GM12875 (cell line): ENCODE data around the gene PRR29.

Source experiments
- H3K4me3 ChIP-seq: one replicate; pipeline ENCODE4 v1.5.1; 2011; ENCODE audit warnings: low read depth, low read length, control low read depth
- TF ChIP-seq, protein P1 (sequence below): IDR thresholded peaks from 2 replicates; pipeline ENCODE4 v1.5.1; 2011; ENCODE audit warnings: low read depth, mild to moderate bottlenecking, control low read depth, inconsistent platforms, low read length, moderate library complexity, borderline replicate concordance; ENCODE audit not compliant: insufficient read depth

The PRR29 gene

DNA sequence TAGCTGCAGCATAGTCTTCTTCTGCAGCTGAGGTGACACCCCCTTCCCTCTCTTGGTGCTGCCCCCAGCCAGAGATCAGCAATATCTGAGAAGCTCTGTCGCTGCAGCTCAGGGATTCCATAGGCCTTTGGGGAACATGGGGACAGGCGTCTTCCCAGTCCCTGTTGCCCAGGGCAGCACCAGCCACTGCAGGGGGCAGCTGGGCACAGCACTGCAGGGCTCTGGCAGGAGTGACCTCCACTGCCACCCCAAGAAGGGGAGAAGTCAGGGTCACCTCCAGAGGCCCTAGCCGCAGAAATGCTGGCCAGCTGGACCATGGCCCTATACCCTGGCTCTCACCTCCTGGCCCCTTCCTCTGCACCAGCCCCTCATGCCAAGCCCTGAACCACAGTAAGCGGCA lies 42.4 kb upstream of the PRR29 start:
- TF ChIP-seq, protein P1, sequence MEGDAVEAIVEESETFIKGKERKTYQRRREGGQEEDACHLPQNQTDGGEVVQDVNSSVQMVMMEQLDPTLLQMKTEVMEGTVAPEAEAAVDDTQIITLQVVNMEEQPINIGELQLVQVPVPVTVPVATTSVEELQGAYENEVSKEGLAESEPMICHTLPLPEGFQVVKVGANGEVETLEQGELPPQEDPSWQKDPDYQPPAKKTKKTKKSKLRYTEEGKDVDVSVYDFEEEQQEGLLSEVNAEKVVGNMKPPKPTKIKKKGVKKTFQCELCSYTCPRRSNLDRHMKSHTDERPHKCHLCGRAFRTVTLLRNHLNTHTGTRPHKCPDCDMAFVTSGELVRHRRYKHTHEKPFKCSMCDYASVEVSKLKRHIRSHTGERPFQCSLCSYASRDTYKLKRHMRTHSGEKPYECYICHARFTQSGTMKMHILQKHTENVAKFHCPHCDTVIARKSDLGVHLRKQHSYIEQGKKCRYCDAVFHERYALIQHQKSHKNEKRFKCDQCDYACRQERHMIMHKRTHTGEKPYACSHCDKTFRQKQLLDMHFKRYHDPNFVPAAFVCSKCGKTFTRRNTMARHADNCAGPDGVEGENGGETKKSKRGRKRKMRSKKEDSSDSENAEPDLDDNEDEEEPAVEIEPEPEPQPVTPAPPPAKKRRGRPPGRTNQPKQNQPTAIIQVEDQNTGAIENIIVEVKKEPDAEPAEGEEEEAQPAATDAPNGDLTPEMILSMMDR = no peak
- no peak overlapping the region for H3K4me3 ChIP-seq

DNA sequence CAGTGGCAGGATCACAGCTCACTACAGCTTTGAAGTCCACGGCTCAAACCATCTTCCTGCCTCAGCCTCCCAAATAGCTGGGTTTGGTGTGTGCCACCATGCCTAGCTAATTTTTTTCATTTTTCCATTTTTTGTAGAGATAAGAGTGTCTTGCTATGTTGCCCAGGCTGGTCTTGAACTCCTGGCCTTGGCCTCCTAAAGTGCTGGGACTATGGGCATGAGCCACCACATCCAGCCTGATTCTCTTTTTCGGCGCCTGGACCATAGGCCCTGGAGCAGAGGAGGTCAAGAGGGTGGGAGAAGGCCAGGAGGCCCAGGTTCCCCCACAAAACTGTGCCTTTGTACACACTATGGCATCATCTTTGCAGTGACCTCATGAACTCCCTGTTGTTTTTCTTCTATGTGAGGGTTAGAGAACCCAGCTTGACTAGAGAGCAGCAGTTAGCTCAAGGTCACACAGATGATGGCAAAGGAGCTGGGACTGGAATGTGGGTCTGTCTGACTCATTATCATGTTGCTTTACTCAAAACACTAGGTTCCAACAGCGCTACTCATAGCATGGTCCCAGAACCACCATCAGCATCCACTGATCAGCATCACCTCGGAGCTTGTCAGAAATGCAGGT lies 41.7 kb upstream of the PRR29 start:
- no peak overlapping the region for H3K4me3 ChIP-seq
- TF ChIP-seq, protein P1 = no peak

DNA sequence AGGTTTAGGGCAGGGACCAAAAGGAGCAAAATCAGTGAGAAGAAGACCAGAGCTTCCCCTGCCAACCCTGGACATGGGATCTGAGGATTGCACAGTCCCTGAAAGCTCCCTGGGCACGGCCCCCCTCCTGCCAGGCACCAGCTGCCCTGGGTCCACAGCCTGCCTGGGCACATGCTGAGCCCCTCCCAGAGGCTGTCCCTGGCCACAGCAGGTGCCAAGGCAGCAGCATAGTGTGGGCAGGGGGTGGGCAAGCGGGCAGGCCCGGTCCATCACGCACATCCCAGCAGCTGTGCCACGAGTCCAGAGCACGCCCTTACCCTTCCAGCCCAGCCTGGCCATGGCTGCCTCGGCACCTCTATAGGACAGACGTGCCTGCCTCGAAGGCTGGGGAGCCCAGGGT lies 38.1 kb upstream of the PRR29 start:
- H3K4me3 ChIP-seq = no peak overlapping the region
- TF ChIP-seq, protein P1 = no peak

DNA sequence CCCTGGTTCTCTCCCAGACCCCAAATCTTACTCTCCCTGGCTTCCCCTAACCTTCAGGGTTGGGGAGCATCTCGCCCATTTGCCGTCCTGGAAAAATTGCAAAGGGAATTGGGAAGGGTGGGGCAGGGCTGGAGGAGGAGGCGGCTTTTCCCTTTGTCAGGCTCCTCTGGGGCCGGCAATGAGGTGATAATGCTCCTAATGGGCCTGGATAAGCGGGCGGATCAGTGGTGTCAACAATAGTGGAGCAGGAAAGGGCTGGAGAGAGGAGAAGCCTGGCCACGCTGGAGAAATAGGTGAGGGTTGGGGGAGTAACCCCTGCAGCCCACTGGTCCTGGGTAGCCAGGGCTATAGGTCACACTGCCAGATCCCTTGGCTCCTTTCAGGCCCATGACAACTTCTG lies 37.7 kb upstream of the PRR29 start:
- TF ChIP-seq, protein P1 = no peak
- H3K4me3 ChIP-seq = no peak overlapping the region

DNA sequence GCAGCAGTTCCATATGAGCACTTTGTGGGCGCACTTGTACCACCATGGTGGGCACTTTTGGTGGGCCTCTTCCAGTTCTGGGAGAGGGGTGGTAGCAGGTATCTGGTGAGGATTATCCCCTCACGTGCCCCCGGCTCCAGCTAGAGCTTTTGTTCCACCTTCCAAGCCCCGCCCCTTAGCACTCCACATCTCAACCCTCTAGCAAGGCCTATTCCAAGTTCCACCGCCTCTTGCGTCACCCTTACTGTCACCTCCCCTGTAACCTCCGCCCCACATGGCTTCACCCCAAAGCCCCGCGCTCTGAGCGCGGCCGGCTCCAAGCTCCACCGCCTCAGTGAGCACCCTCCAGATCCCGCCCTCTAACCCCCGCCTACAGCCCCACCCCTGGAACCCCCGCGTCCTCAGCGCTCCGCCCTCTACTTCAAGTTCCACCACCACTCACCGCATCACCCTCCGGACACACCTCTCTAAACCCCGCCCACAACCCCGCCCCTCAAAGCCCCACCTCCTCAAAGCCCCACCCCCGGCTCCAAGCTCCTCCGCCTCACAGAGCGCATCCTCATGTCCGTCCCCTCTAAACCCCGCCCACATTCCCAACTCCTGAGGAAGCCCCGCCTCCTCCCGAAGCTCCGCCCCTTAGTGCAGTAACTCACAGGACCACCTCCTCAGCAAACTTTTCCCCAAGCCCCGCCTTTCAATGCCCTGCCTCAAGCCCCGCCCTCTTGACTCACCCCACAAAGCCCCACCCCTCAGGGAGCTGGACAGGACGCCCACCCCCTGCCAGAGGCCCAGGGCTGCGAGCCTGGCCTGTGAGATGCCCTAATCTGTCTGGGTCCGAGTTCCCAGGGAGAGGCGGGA lies 36.6 kb upstream of the PRR29 start:
- TF ChIP-seq, protein P1 = no peak

DNA sequence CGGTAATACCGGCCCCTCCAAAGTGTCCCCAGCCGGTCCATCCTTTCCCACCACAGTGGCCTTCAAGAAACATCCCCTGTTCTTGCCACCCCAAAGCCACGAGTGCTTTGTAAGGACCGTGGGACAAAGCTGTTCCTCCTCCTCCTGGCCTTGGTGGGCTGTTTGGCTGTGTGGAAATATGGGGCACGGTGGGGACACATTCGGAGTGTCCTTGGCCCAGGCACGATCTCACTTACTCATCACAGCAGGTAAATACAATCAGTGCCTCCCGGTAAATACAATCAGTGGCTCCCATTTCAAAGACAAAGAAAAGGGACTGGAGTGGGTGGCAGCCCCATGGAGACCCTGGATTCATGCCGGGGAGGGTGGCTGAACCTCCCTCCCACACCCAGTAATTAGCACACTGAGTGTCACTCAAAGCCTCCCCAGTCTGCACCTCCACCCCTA lies 35.8 kb upstream of the PRR29 start:
- H3K4me3 ChIP-seq = no peak overlapping the region
- TF ChIP-seq, protein P1 = no peak

More for the DNA sequence above, 36.6 kb upstream of the PRR29 start:
- H3K4me3 ChIP-seq = no peak overlapping the region

DNA sequence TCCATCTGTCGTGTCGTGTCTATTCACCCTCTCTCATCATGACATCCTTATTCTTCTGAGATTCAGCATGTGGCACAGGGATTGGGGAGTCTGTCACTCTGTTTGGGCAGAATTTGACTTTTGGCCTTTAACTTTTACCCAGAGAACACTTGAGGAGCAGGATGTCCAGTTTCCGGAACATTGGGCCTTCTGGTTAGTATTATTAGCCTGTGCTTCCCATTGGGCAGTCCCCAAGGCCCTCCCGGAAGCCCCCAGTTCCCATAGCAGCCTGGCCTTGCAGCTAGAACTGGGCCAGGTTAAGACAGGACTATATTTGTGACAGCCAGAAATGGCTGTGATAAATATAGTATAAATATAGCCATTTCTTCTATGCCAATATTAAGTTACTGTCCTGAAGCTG lies 35.0 kb upstream of the PRR29 start:
- H3K4me3 ChIP-seq = no peak overlapping the region
- TF ChIP-seq, protein P1 = no peak
